Keratinocyte (primary cell): Measurements from ENCODE around the gene SMIM24. TPM values are rescaled to one million over a fixed set of nuclear protein-coding genes. Genes with fewer than 3 reads are reported as not detected.

Experiments used
- DNase-seq: peaks from one replicate; pipeline ENCODE4 v3.0.0-alpha.2; 2011; ENCODE audit warnings: low read depth, missing footprints, low spot score
- FAIRE-seq: peaks from 2 replicates; lab custom pipeline; 2011; peaks lifted over from hg19 to GRCh38; lab: Jason Lieb, UNC
- H2AFZ ChIP-seq: 2 replicates; pipeline ENCODE4 v1.6.0; 2012; ENCODE audit warnings: low read length, control low read depth, inconsistent platforms; ENCODE audit not compliant: control insufficient read depth
- H3K27ac ChIP-seq: 2 replicates; pipeline ENCODE4 v1.5.1; 2011; ENCODE audit warnings: low read length; ENCODE audit not compliant: control insufficient read depth, insufficient read depth
- H3K27me3 ChIP-seq: 3 replicates; pipeline ENCODE4 v1.6.0; 2011; ENCODE audit warnings: low read length; ENCODE audit not compliant: control insufficient read depth, insufficient read depth; ENCODE audit errors: extremely low read depth
- H3K36me3 ChIP-seq, 2 experiments: 2 replicates in 1 of 2; 3 replicates in 1 of 2; pipeline ENCODE4 v1.5.1; 2011; ENCODE audit warnings: low read length in 2 of 2, mild to moderate bottlenecking in 1 of 2; ENCODE audit not compliant: control insufficient read depth in 2 of 2, insufficient read depth in 2 of 2; ENCODE audit errors: extremely low read depth in 1 of 2
- H3K4me1 ChIP-seq: 3 replicates; pipeline ENCODE4 v1.5.1; 2011; ENCODE audit warnings: low read length; ENCODE audit not compliant: control insufficient read depth, insufficient read depth; ENCODE audit errors: extremely low read depth
- H3K4me2 ChIP-seq: 3 replicates; pipeline ENCODE4 v1.6.0; 2011; ENCODE audit warnings: low read depth, low read length; ENCODE audit not compliant: control insufficient read depth, insufficient read depth; ENCODE audit errors: extremely low read depth
- H3K4me3 ChIP-seq, 3 experiments: fragments of 200-600 bp in 1 of 3; sonication (generic) in 1 of 3; 2 replicates in 2 of 3; 3 replicates in 1 of 3; pipeline ENCODE4 v1.5.1; 2011 to 2016; ENCODE audit warnings: low read length in 3 of 3, mild to moderate bottlenecking in 3 of 3, control low read depth in 2 of 3, inconsistent platforms in 1 of 3, low read depth in 1 of 3, mixed read lengths in 1 of 3, mixed run types in 1 of 3, moderate library complexity in 1 of 3; ENCODE audit not compliant: control insufficient read depth in 2 of 3, insufficient read depth in 2 of 3; ENCODE audit errors: extremely low read depth in 1 of 3
- H3K79me2 ChIP-seq: 2 replicates; pipeline ENCODE4 v1.6.0; 2012; ENCODE audit warnings: low read length; ENCODE audit not compliant: control insufficient read depth, insufficient read depth
- H3K9ac ChIP-seq: 3 replicates; pipeline ENCODE4 v1.6.0; 2011; ENCODE audit warnings: low read length; ENCODE audit not compliant: control insufficient read depth, insufficient read depth; ENCODE audit errors: extremely low read depth
- H3K9me1 ChIP-seq: 3 replicates; pipeline ENCODE4 v1.6.0; 2011; ENCODE audit warnings: low read length; ENCODE audit not compliant: control insufficient read depth, insufficient read depth; ENCODE audit errors: extremely low read depth
- H3K9me3 ChIP-seq: 2 replicates; pipeline ENCODE4 v1.5.1; 2012; ENCODE audit warnings: low read depth, low read length; ENCODE audit not compliant: control insufficient read depth
- H4K20me1 ChIP-seq: 3 replicates; pipeline ENCODE4 v1.6.0; 2011; ENCODE audit warnings: low read length; ENCODE audit not compliant: control insufficient read depth, insufficient read depth; ENCODE audit errors: extremely low read depth
- EZH2 ChIP-seq: IDR thresholded peaks from one replicate; pipeline ENCODE4 v1.6.1; 2012; ENCODE audit warnings: inconsistent platforms, mild to moderate bottlenecking, low read length, moderate library complexity
- dilution Hi-C: fragments of 300-500 bp; cut with MboI; formaldehyde crosslinking; loops from one replicate; pipeline ENCODE4 v1.7.0; 2020; ENCODE audit warnings: low sequenced_read_pairs; ENCODE audit not compliant: extremely low pct_ligation_motif_present
- polyA plus RNA-seq, 5 experiments: library from polyadenylated mRNA; depleted of rRNA in 3 of 5; stranded (reverse) in 3 of 5; stranded (forward) in 1 of 5; unstranded in 1 of 5; fragments of >200 nt; gene quantifications; 1 replicate in 1 of 5; 2 replicates in 3 of 5; 3 replicates in 1 of 5; pipeline versions ENCODE4 v1.2.1 to v1.2.3, GENCODE V29; 2011 to 2012; ENCODE audit warnings: missing spikeins in 2 of 5, low read depth in 1 of 5, low replicate concordance in 1 of 5
- TF ChIP-seq, protein P1 (sequence below), 3 experiments: IDR thresholded peaks in 1 of 3; conservative IDR thresholded peaks in 1 of 3; optimal IDR thresholded peaks in 1 of 3; 2 replicates in 2 of 3; 3 replicates in 1 of 3; pipeline versions ENCODE3 to v1.5.1; 2011; ENCODE audit warnings: low read length in 3 of 3, mild to moderate bottlenecking in 3 of 3, moderate library complexity in 2 of 3, control low read depth in 1 of 3, inconsistent platforms in 1 of 3; ENCODE audit not compliant: insufficient read depth in 2 of 3; ENCODE audit errors: extremely low read depth in 1 of 3

Gene SMIM24
- polyA plus RNA-seq, 1 donor (not counting 4 experiments of a cell fraction or from before 2014, with no cell fraction given): not detected

DNA sequence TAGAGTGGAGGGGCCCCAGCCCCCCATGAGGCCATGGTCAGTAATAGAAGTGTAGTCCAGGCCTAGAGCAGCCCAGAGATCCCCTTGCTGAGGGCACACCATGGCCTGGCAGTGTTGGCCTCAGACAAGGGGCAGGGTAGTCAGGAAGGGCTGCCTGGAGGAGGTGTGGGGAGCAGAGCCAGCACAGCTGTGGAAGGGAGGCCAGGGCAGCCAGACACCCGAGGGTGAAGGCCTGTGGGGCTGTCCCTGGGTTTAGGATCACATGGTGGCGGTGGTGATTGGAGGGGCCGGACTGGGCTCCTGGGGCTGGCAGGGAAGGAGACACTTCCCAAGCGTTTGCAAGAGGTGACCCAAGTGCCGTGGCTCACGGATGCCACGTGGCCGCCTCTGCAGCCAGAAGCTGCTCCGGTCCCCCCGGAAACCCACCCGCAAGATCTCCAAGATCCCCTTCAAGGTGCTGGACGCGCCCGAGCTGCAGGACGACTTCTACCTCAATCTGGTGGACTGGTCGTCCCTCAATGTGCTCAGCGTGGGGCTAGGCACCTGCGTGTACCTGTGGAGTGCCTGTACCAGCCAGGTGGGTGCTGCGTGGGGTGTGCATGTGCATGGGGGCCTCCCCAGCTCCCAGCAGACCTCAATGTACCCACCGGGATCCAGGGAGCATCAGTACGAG, 47.0 kb upstream of the SMIM24 start:
- FAIRE-seq (no peak), DNase-seq (no peak)
- dilution Hi-C loops: no loop called here
- no peaks in the 10 kb centered on the region for H3K27me3 ChIP-seq
- H3K9ac ChIP-seq: no peak overlapping the region
- no peak overlapping the region for H3K4me2 ChIP-seq
- H3K9me1 ChIP-seq: no peaks in the 10 kb centered on the region
- peaks cover 10% of the 10 kb centered on the region for H4K20me1 ChIP-seq
- no peaks in the 10 kb centered on the region for H3K4me1 ChIP-seq
- TF ChIP-seq EZH2: no peak
- TF ChIP-seq, protein P1, sequence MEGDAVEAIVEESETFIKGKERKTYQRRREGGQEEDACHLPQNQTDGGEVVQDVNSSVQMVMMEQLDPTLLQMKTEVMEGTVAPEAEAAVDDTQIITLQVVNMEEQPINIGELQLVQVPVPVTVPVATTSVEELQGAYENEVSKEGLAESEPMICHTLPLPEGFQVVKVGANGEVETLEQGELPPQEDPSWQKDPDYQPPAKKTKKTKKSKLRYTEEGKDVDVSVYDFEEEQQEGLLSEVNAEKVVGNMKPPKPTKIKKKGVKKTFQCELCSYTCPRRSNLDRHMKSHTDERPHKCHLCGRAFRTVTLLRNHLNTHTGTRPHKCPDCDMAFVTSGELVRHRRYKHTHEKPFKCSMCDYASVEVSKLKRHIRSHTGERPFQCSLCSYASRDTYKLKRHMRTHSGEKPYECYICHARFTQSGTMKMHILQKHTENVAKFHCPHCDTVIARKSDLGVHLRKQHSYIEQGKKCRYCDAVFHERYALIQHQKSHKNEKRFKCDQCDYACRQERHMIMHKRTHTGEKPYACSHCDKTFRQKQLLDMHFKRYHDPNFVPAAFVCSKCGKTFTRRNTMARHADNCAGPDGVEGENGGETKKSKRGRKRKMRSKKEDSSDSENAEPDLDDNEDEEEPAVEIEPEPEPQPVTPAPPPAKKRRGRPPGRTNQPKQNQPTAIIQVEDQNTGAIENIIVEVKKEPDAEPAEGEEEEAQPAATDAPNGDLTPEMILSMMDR (optimal IDR thresholded peaks at IDR 0.05 in 1 of 3, IDR thresholded peaks at IDR 0.05 in 1 of 3, conservative IDR thresholded peaks at IDR 0.05 in 1 of 3; ENCODE audit: extremely low read depth in 1 of 3, insufficient read depth in 2 of 3, low read length in 3 of 3): no peak
- H3K27ac ChIP-seq: no peak overlapping the region
- no peaks in the 10 kb centered on the region for H3K9me3 ChIP-seq
- no peak overlapping the region for H3K4me3 ChIP-seq
- no peak overlapping the region for H2AFZ ChIP-seq
- peaks cover 21% of the 10 kb centered on the region for H3K79me2 ChIP-seq
- H3K36me3 ChIP-seq: peaks cover 20 to 28% of the 10 kb centered on the region in 2 experiments

DNA sequence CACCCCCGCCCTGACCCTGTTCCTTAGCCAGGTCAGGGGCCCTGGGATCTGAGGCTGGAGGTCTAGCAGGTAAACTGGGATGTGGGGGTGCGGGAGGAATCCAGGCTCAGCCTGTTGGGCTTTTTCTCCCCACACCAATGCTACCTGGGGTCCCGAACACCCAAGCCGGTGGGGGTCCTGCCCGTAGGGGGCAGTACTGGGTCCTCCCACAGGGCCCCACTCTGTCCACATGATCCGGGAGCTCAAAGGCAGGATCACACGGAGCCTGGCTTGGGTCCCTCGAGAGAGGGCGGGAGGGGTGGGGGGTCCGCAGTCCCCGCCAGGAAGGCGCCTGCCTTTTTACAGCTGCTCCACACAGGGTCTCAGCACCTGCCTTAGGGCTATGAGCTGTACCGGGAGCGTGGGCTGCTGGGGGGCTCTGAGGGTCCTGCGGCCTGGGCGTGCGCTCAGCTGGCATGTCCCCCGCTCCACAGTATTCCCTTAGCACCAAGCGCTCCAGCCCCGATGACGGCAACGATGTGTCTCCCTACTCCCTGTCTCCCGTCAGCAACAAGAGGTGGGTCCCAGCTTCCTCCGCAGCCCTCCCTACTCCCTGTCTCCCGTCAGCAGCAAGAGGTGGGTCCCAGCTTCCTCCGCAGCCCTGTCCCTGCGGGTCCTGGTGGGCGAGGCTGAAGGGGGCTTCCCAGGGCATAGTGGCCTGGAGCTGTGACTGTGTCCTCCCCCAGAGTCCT, 46.3 kb upstream of the SMIM24 start:
- Histone ChIP-seq H3K27ac (no peak overlapping the region), H3K9me1 (no peaks in the 10 kb centered on the region), H4K20me1 (peaks cover 13% of the 10 kb centered on the region), H3K79me2 (peaks cover 27% of the 10 kb centered on the region), H3K4me3 (no peak overlapping the region), H3K4me1 (no peaks in the 10 kb centered on the region), H3K9me3 (no peaks in the 10 kb centered on the region), H2AFZ (no peak overlapping the region), H3K9ac (no peak overlapping the region), H3K27me3 (no peaks in the 10 kb centered on the region), H3K4me2 (no peak overlapping the region), H3K36me3 (peaks cover 23 to 25% of the 10 kb centered on the region in 2 experiments)
- DNase-seq (no peak), FAIRE-seq (no peak)
- TF ChIP-seq EZH2: no peak
- TF ChIP-seq, protein P1 (optimal IDR thresholded peaks at IDR 0.05 in 1 of 3, IDR thresholded peaks at IDR 0.05 in 1 of 3, conservative IDR thresholded peaks at IDR 0.05 in 1 of 3; ENCODE audit: extremely low read depth in 1 of 3, insufficient read depth in 2 of 3, low read length in 3 of 3): no peak
- dilution Hi-C loops: no loop called here
